Activated naive CD8-positive, alpha-beta T cell treated with anti-CD3 and anti-CD28 coated beads, Interleukin-2, amount 50 U/mL, for 24 hours (primary cell): ENCODE data around the gene PKMYT1.

Source experiments
- ATAC-seq: fragments of 150-1000 bp; cut with Tn5 transposase; one replicate; pipeline ENCODE4 v1.10.0; 2021
- DNase-seq: peaks from one replicate; pipeline ENCODE4 v3.0.0; 2021
- H3K27ac Mint-ChIP-seq: one replicate; pipeline ENCODE4 v1.8.0; 2021; ENCODE audit warnings: mild to moderate bottlenecking, mixed read lengths
- H3K27me3 Mint-ChIP-seq: one replicate; pipeline ENCODE4 v1.8.0; 2021; ENCODE audit warnings: mixed read lengths
- H3K36me3 Mint-ChIP-seq: one replicate; pipeline ENCODE4 v1.8.0; 2021; ENCODE audit warnings: low read depth, mixed read lengths
- H3K4me1 Mint-ChIP-seq: one replicate; pipeline ENCODE4 v1.8.0; 2021; ENCODE audit warnings: mixed read lengths
- H3K4me3 Mint-ChIP-seq: one replicate; pipeline ENCODE4 v1.8.0; 2021; ENCODE audit warnings: mild to moderate bottlenecking, moderate library complexity, mixed read lengths
- H3K9me3 Mint-ChIP-seq: one replicate; pipeline ENCODE4 v1.8.0; 2021; ENCODE audit warnings: mixed read lengths

Gene PKMYT1

DNA sequence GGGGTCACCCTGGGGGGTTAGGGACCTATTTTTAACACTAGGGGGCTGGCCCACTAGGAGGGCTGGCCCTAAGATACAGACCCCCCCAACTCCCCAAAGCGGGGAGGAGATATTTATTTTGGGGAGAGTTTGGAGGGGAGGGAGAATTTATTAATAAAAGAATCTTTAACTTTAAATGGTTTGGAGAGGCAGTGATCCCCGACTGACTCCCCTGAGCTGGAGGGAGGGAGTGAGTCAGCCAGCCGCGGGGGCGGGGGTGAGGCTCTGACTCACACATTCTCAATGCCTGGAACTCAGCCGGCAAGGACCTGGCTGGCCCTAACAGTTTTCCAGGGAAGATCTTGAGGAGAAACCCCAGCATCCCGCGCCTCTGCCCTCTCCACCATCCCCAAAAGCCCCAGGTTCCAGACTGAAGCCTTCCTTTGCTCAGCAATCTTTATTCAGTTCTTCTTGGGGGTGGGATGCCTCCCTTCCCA is 42.0 kb upstream of the PKMYT1 start:
- ATAC-seq (peak; percentile 33), DNase-seq (peak; percentile 92)
- peak overlapping the region; percentile 85 for H3K4me3 Mint-ChIP-seq
- peaks cover 10% of the 10 kb centered on the region for H3K27me3 Mint-ChIP-seq
- peak overlapping the region; percentile 97 for H3K27ac Mint-ChIP-seq
- peaks cover 8% of the 10 kb centered on the region for H3K36me3 Mint-ChIP-seq
- H3K9me3 Mint-ChIP-seq: no peaks in the 10 kb centered on the region
- H3K4me1 Mint-ChIP-seq: peaks cover 55% of the 10 kb centered on the region

DNA sequence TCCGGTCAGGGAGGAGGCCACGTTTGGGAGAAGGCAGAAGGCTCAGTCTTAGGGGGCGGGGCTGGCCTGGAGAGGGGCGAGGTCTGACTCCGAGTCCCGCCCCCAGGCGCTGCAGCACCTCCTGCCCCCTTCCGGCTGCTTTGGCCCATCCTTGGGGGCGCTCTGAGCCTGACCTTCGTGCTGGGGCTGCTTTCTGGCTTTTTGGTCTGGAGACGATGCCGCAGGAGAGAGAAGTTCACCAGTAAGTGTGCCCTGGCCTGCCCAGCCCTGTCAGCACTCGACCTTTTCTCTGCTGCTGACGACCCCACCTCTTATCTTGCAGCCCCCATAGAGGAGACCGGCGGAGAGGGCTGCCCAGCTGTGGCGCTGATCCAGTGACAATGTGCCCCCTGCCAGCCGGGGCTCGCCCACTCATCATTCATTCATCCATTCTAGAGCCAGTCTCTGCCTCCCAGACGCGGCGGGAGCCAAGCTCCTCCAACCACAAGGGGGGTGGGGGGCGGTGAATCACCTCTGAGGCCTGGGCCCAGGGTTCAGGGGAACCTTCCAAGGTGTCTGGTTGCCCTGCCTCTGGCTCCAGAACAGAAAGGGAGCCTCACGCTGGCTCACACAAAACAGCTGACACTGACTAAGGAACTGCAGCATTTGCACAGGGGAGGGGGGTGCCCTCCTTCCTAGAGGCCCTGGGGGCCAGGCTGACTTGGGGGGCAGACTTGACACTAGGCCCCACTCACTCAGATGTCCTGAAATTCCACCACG is 41.4 kb upstream of the PKMYT1 start:
- Mint-ChIP-seq H3K4me3 (peak overlapping the region; percentile 85), H3K27ac (peak overlapping the region; percentile 97), H3K9me3 (no peaks in the 10 kb centered on the region), H3K36me3 (peaks cover 7% of the 10 kb centered on the region), H3K27me3 (peaks cover 10% of the 10 kb centered on the region), H3K4me1 (peaks cover 55% of the 10 kb centered on the region)
- peak; percentile 64 for ATAC-seq
- peak; percentile 90 for DNase-seq

DNA sequence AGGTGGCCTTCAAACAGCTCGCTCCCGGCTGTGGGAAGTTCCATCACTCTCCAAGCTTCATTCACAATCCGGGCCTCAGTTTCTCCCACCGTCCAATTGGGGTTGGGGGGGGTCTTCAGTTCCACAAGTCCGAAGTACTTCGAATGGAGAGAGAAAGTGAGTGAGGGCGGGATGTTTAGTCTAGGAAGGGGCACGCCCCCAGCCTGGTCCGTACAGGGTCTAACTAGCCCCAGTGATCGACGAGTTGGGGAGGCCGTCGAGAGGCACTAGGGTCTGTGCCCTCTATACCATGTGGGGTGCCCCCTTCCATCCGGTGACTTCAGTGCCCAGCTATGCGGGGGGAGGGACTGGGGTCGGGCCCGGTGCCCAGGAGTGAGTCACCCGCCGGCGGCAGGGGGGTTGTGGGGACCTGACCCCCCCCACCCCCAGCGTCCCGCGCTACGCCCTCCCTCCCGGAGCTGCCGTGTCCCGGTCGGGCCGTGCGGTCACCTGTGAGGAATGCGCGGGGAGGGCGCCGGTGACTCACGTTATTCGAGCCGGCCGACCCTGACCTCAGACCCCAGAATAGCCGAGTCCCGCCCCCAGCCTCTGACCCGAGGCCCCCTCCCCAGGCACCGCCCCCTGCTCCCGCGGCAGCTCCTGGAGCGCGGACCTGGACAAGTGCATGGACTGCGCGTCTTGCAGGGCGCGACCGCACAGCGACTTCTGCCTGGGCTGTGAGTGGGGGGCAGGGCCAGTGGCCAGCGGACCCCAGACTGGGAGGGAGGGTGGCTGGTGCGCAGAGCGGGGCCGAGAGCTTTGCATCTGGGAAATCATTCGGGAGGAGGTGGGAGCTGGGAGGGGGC is 40.6 kb upstream of the PKMYT1 start:
- DNase-seq: peak; percentile 65
- peaks cover 11% of the 10 kb centered on the region for H3K27me3 Mint-ChIP-seq
- no peak for ATAC-seq
- peak overlapping the region; percentile 85 for H3K4me3 Mint-ChIP-seq
- H3K4me1 Mint-ChIP-seq: peaks cover 55% of the 10 kb centered on the region
- H3K27ac Mint-ChIP-seq: peak overlapping the region; percentile 97
- H3K9me3 Mint-ChIP-seq: no peaks in the 10 kb centered on the region
- H3K36me3 Mint-ChIP-seq: no peaks in the 10 kb centered on the region

DNA sequence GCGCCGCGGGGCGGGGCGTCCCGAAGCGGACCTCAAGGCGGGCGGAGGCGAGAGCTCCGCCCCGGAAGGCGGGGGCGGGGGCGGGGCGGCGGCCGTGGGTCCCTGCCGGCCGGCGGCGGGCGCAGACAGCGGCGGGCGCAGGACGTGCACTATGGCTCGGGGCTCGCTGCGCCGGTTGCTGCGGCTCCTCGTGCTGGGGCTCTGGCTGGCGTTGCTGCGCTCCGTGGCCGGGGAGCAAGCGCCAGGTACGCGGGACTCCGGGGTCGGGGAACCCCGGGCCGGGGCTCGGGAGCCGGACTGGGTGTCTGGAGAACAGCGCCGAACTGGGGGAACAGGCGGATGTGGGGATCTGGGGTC is 40.0 kb upstream of the PKMYT1 start, which contains the start of gene TNFRSF12A:
TNFRSF12A (plus strand) TSS at position 122 of the 357 bp plus-strand sequence; CDS start at position 152, 30 bp downstream.
- peaks cover 11% of the 10 kb centered on the region for H3K27me3 Mint-ChIP-seq
- peak within 1 kb of the TSS; percentile 85 for H3K4me3 Mint-ChIP-seq
- DNase-seq (peak; percentile 76), ATAC-seq (no peak)
- no peaks in the 10 kb centered on the region for H3K9me3 Mint-ChIP-seq
- H3K27ac Mint-ChIP-seq: peak within 1 kb of the TSS; percentile 97
- H3K36me3 Mint-ChIP-seq: no peaks in the 10 kb centered on the region
- H3K4me1 Mint-ChIP-seq: peaks cover 54% of the 10 kb centered on the region

DNA sequence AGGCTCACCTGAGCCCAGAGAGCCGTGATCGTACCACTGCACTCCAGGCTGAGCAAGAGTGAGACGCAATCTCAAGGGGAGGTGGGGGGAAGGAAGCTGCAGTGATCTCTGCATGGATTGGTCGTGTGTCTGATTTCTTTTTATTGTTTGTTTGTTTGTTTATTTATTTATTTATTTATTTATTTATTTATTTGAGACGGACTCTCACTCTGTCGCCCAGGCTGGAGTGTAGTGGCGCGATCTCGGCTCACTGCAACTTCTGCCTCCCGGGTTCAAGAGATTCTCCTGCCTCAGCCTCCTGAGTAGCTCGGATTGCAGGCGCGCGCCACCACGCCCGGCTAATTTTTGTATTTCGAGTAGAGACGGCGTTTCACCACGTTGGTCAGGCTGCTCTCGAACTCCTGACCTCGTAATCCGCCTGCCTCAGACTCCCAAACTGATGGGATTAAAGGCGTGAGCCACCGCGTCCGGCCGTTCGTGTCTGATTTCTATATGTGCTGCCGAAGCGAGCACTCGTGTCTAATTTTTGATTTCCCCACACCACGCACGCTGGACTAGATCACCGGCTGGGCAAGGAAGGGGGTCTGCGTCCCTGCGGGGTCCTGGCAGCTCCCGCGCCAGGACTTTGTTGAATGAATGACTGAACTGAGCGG is 39.5 kb upstream of the PKMYT1 start:
- DNase-seq (no peak), ATAC-seq (no peak)
- Mint-ChIP-seq H3K36me3 (no peaks in the 10 kb centered on the region), H3K4me3 (peak overlapping the region; percentile 85), H3K9me3 (no peaks in the 10 kb centered on the region), H3K27ac (peak overlapping the region; percentile 75), H3K27me3 (peaks cover 11% of the 10 kb centered on the region), H3K4me1 (peaks cover 53% of the 10 kb centered on the region)

DNA sequence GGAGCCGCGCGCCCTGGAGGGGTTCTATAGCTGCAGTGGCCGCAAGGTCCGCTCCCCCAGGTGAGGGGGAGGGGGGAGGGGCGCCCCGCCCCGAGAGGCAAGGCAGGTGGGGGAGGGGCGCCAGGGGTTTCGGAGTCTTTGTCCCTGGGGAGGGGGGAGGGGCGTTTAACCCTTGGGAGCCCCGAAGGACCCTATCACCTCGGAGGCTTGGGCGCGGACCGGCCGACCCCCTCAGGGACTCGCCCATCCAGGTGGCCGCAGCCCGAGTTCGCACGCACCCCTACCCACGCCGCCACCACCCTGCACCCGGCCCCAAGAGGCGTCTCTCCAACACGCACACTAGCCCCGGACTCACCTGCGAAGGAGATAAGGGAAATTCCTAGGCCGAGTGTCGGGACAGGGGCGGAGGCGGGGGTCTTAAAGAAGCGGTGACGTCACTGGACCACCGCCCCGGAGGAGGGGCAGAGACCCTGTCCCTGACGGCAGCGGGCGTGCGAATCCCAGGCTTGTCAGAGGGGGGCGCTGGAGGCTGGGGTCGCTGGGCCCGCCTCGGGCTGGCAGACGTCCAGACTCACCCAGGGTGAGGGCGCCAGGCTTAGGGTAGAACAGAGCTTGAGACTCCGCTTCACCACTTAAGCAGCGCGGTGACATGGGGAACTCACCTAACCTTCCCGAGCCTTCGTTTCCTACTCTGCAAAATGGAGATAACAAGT is 37.7 kb upstream of the PKMYT1 start, which contains the start of gene CLDN6:
CLDN6 (minus strand) TSS at position 390 of the 713 bp plus-strand sequence. CDS start 2,162 bp downstream, outside the sequence.
- H3K4me3 Mint-ChIP-seq: no peak within 1 kb of the TSS
- ATAC-seq (no peak), DNase-seq (peak; percentile 63)
- no peak within 1 kb of the TSS for H3K27ac Mint-ChIP-seq
- H3K9me3 Mint-ChIP-seq: no peaks in the 10 kb centered on the region
- H3K4me1 Mint-ChIP-seq: peaks cover 39% of the 10 kb centered on the region
- H3K36me3 Mint-ChIP-seq: no peaks in the 10 kb centered on the region
- H3K27me3 Mint-ChIP-seq: peaks cover 18% of the 10 kb centered on the region

DNA sequence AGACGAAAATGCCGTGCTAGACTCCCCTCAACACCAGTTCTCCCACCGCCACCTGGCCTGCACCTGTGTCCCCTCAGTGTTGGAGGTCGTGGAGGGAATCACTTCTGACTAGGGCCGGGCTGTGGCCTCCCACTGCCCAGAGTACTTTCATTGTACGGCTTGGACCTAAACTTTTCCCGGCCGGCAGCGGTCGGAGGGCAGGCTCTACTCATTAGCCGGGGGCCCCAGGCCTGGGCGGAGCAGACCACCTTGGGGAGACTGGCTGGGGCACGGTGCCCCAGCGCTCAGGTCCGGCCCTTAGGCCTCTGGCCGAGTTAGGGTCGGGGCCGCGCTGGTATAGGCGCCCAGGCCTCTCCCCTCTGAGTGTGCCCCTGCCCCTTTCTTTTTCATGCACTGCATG is 37.1 kb upstream of the PKMYT1 start:
- ATAC-seq: no peak
- H3K4me1 Mint-ChIP-seq: peaks cover 33% of the 10 kb centered on the region
- no peaks in the 10 kb centered on the region for H3K36me3 Mint-ChIP-seq
- H3K4me3 Mint-ChIP-seq: no peak overlapping the region
- no peak for DNase-seq
- H3K9me3 Mint-ChIP-seq: no peaks in the 10 kb centered on the region
- no peak overlapping the region for H3K27ac Mint-ChIP-seq
- H3K27me3 Mint-ChIP-seq: peaks cover 23% of the 10 kb centered on the region

DNA sequence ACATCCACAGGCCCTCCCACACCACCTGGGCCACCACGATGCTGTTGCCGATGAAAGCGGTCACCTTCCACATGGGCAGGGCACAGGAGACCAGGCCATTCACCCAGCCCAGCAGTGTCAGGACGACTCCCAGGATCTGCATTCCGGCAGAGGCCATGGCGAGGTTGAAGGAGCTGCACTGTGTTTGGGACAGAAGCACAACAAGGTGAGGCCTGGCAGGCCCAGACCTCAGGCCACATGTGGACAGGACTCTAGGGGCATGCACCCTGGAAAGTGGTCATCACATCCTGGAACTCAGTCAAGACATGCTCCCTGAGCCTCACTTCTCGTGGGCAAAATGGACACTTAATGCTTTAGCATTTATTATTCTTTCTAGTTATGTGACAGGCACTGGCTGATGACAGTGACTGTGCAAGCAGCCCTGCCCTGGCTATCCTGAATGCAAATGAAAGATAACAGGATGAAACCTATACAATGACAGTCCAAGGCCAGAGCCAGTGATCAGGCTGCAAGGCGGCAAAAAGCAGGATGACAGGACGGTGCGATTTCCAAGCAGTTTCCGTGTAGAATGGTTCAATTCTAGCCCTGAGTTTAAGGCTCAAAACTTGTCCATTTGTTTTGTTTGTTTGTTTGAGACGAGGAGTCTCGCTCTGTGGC is 35.7 kb upstream of the PKMYT1 start:
- H3K36me3 Mint-ChIP-seq: no peaks in the 10 kb centered on the region
- peaks cover 23% of the 10 kb centered on the region for H3K27me3 Mint-ChIP-seq
- no peak for ATAC-seq
- H3K4me1 Mint-ChIP-seq: peaks cover 21% of the 10 kb centered on the region
- H3K27ac Mint-ChIP-seq: no peak overlapping the region
- no peak overlapping the region for H3K4me3 Mint-ChIP-seq
- no peaks in the 10 kb centered on the region for H3K9me3 Mint-ChIP-seq
- no peak for DNase-seq

DNA sequence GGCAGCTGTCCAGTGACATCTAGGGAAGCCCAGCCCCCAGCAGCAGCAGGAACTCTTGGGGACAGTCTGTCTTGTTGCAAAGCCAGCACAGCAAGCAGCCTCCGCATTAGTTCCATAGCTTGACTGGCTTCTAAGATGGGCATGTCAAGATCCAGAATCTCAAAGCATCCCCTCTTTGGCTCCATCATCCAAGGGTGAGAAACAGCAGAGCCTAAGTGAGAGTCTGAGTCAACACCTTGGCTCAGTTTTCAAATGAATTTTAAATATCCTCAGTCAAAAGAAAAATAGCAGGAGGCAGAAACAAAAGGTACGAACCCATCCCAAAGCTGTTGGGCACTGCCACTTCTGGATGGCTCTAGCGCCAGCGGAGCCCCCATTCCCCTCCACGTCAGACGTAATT is 34.7 kb upstream of the PKMYT1 start:
- DNase-seq (no peak), ATAC-seq (no peak)
- Mint-ChIP-seq H3K4me1 (peaks cover 14% of the 10 kb centered on the region), H3K4me3 (no peak overlapping the region), H3K9me3 (no peaks in the 10 kb centered on the region), H3K27ac (no peak overlapping the region), H3K27me3 (peaks cover 22% of the 10 kb centered on the region), H3K36me3 (no peaks in the 10 kb centered on the region)

DNA sequence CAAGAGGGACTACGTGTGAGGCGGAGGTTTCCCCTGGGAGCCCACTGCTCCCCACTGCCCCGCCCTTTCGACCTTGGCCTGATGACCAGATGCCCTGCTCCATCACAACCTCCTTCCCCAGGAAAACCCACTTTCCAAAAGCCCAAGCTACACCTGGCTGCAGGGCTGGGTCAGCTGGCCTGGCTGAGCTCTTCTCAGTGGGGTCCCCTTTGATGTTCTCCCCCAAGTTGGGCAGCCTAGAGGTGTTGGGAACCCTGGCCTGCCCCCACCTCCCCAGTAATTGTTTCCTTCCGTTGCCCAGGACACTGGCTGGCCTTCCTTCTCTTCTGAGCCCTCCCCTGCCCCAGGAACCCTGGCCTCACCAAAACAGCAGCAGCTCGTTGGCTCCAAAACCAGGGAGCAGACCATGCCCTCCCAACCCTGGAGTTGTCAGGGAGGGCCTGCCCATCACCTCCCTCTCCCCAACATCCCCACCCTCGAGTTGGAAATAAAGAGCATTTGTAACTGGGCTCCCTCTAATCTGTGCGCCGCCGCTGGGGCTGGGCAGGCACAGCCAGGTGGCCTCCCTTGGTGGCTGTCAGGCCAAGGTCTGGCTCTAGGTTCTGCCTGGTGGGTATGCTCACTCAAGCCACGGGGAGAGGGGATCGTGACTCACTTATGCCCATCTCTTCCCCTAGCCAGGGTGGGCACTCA is 33.9 kb upstream of the PKMYT1 start:
- Mint-ChIP-seq H3K36me3 (no peaks in the 10 kb centered on the region), H3K4me3 (no peak overlapping the region), H3K9me3 (no peaks in the 10 kb centered on the region), H3K4me1 (peaks cover 8% of the 10 kb centered on the region), H3K27me3 (peaks cover 21% of the 10 kb centered on the region), H3K27ac (no peak overlapping the region)
- no peak for ATAC-seq
- no peak for DNase-seq

DNA sequence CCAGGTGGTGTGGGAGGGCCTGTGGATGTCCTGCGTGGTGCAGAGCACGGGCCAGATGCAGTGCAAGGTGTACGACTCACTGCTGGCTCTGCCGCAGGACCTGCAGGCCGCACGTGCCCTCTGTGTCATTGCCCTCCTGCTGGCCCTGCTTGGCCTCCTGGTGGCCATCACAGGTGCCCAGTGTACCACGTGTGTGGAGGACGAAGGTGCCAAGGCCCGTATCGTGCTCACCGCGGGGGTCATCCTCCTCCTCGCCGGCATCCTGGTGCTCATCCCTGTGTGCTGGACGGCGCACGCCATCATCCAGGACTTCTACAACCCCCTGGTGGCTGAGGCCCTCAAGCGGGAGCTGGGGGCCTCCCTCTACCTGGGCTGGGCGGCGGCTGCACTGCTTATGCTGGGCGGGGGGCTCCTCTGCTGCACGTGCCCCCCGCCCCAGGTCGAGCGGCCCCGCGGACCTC is 33.3 kb upstream of the PKMYT1 start:
- no peak for DNase-seq
- Mint-ChIP-seq H3K9me3 (no peaks in the 10 kb centered on the region), H3K4me3 (no peak overlapping the region), H3K27ac (no peak overlapping the region), H3K36me3 (no peaks in the 10 kb centered on the region), H3K27me3 (peaks cover 19% of the 10 kb centered on the region), H3K4me1 (peaks cover 12% of the 10 kb centered on the region)
- no peak for ATAC-seq

DNA sequence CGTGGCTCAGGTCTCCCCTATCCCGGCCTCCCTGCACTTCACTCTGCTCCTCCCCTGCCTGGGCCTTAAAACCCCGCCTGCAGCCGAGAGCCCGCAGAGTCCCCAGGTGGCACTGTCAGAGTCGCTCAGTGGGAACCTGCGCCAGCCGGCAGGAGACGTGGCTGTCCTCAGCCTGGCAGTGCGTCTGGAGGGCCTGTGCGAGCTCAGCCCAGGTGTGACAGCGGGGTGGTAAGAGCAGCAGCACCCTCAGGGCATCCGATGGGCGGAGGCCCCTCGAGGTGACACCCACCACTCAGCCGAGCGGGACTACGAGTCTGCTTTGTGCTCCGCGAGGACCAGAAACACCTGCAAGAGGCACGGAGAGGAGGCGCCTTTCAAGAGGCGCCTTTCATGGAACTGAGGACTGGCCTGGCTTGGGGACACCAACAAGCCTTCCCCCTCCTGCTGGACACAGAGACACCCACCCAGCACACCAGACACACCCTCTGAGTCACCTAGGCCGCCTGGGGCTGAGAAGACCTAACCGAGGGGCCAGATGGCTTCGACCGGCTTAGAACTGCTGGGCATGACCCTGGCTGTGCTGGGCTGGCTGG is 32.7 kb upstream of the PKMYT1 start, which contains the start of gene CLDN9:
CLDN9 (plus strand) TSS at position 96 of the 593 bp plus-strand sequence; CDS start at position 536, 440 bp downstream.
- Mint-ChIP-seq H3K27me3 (peaks cover 14% of the 10 kb centered on the region), H3K4me1 (peaks cover 12% of the 10 kb centered on the region), H3K9me3 (no peaks in the 10 kb centered on the region), H3K4me3 (no peak within 1 kb of the TSS), H3K27ac (no peak within 1 kb of the TSS), H3K36me3 (no peaks in the 10 kb centered on the region)
- DNase-seq (no peak), ATAC-seq (no peak)

DNA sequence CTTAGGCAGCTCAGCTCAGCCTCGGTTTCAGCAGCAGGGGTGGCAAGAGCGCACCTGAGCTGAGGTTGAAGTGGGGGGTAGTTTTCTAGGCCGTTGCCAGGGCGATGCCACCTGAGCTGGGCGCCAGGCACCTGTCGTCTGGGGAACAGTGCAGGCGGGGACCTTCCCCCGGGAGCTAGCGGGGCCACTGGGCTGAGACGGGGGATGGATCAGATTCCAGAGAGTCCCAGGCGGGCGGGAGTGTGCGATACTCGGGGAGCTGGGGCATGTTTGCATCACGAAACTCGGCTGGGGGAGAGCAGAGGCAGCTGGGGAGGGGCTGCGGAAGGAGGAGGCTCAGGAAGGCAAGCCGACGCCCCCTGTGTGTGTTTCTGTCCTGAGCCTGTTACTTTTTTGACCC is 32.0 kb upstream of the PKMYT1 start:
- Mint-ChIP-seq H3K36me3 (no peaks in the 10 kb centered on the region), H3K9me3 (no peaks in the 10 kb centered on the region), H3K4me3 (no peak overlapping the region), H3K27ac (no peak overlapping the region), H3K4me1 (peaks cover 18% of the 10 kb centered on the region), H3K27me3 (peaks cover 14% of the 10 kb centered on the region)
- DNase-seq (no peak), ATAC-seq (no peak)
